ENCODE results near the gene AZU1. TPM values are rescaled to one million over a fixed set of nuclear protein-coding genes. Genes with fewer than 3 reads are reported as not detected.

Gene AZU1
- total RNA-seq, 1 experiment from 2014 or later, result not detected

DNA sequence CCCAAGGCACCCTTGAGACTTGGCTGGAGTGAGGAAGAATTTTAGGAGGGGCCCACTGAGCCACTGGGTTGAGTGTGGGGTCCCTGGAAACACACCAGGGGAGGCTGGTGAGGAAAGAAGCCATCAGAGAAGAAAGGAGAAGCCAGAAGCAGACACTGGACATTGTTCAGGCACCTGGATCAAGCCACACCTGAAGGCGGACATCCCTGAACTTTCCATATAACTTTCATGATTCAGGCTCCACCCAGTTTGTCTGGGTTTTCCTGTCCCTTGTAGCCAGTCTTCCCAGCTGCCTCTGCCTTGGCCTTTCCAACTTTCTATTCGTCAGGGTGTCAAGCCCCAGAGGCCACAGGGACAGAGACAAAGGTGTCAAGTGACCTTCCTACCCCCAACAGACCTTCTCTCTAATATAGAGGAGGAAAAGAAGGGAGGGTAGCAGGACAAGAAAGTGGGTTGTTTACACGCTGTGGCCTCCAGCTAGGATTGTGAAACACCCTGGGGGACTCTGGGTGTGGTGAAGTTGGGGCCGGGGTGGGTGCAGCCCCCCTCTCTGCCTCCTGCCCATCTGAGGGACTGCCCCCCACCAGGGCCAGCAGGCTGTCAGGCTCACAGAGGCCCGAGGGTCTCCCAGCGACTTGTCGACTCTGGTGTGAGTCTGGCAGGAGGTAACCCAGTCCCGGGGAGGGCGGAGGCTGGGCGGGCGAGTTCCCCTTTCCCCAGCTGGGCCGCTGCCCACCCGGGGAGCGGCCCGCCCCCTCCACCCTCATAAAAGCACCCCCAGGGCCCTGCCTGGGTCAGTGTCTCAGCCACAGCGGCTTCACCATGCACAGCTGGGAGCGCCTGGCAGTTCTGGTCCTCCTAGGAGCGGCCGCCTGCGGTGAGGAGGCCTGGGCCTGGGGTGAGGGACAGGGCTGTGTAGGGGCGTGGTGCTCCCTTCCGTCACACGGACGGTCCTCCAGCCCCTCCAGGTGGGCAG lies 31.5 kb downstream of the AZU1 start, which contains the start of gene CFD:
TSS of gene CFD (plus strand) at position 797 of the 976 bp plus-strand sequence. CDS start at position 823, 26 bp downstream.
- DNase-seq (ENCODE audit: low read depth, low spot score) (no peak), ATAC-seq (no peak)
- RAD21 ChIA-PET (ENCODE audit: low non-redundant PET in 1 of 2, low total read pairs in 2 of 2, uncharacterized antibody in 2 of 2, unreplicated experiment in 2 of 2), result interaction anchor here in 1 of 2 experiments (0.7 kb wide), 1 partner anchor 9 kb away, joined by 3 read pairs; no protein-coding TSS in a partner anchor
- peak within 1 kb of the TSS; percentile 88 for H3K4me2 ChIP-seq (ENCODE audit: low read length)
- intact Hi-C loops (cut with micrococcal nuclease), result no loop called here
- no TSS peak for BruUV-seq (replicated peaks)
- no peaks in the 10 kb centered on the region for H4K20me1 ChIP-seq (ENCODE audit: insufficient read depth)
- H3K4me1 ChIP-seq (ENCODE audit: control insufficient read depth in 1 of 2, insufficient read depth in 2 of 2, low read length in 2 of 2), result peaks cover 14 to 32% of the 10 kb centered on the region in 2 experiments
- H3K36me3 ChIP-seq (ENCODE audit: control insufficient read depth in 1 of 2, insufficient read depth in 2 of 2, low read length in 2 of 2), result no peaks in the 10 kb centered on the region; a peak in 1 of 4 replicates
- H3K27me3 ChIP-seq (ENCODE audit: insufficient read depth, low read length), result no peaks in the 10 kb centered on the region
- no peaks in the 10 kb centered on the region for H3K9me2 ChIP-seq (ENCODE audit: insufficient read depth)
- TF ChIP-seq POLR2AphosphoS5 (IDR thresholded peaks at IDR 0.05; ENCODE audit: low read depth, low read length) (0 out of 2 replicates have a peak, but pooled peaks have one; percentile 19), SRF (IDR thresholded peaks at IDR 0.05; ENCODE audit: low read depth) (no peak), ZFX (IDR thresholded peaks at IDR 0.05) (no peak), RAD21 (IDR thresholded peaks at IDR 0.05; ENCODE audit: low read depth) (no peak), EZH2phosphoT487 (IDR thresholded peaks at IDR 0.05; ENCODE audit: borderline replicate concordance) (no peak), CBX3 (IDR thresholded peaks at IDR 0.05; ENCODE audit: low read depth) (no peak)
- TF ChIP-seq, protein P1, sequence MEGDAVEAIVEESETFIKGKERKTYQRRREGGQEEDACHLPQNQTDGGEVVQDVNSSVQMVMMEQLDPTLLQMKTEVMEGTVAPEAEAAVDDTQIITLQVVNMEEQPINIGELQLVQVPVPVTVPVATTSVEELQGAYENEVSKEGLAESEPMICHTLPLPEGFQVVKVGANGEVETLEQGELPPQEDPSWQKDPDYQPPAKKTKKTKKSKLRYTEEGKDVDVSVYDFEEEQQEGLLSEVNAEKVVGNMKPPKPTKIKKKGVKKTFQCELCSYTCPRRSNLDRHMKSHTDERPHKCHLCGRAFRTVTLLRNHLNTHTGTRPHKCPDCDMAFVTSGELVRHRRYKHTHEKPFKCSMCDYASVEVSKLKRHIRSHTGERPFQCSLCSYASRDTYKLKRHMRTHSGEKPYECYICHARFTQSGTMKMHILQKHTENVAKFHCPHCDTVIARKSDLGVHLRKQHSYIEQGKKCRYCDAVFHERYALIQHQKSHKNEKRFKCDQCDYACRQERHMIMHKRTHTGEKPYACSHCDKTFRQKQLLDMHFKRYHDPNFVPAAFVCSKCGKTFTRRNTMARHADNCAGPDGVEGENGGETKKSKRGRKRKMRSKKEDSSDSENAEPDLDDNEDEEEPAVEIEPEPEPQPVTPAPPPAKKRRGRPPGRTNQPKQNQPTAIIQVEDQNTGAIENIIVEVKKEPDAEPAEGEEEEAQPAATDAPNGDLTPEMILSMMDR (IDR thresholded peaks at IDR 0.05 in 2 of 3, conservative IDR thresholded peaks at IDR 0.05 in 1 of 3; ENCODE audit: borderline replicate concordance in 1 of 3, insufficient read depth in 1 of 3, low read depth in 2 of 3, low read length in 2 of 3), result no peak
- peak within 1 kb of the TSS; percentile 83 for H3K9ac ChIP-seq (ENCODE audit: low read length)
- H3K79me2 ChIP-seq (ENCODE audit: insufficient read depth, low read length), result no peaks in the 10 kb centered on the region
- no peaks in the 10 kb centered on the region for H3K9me3 ChIP-seq (ENCODE audit: control insufficient read depth in 1 of 2, insufficient read depth in 1 of 2, low read depth in 1 of 2, low read length in 2 of 2)
- H2AFZ ChIP-seq (ENCODE audit: low read depth, low read length, poor library complexity, severe bottlenecking), result peak within 1 kb of the TSS; percentile 26
- peak within 1 kb of the TSS; percentile 71 to 78 for H3K4me3 ChIP-seq (replicated peaks in 1 of 2; ENCODE audit: low read depth in 1 of 2, low read length in 2 of 2)
- POLR2A ChIA-PET, result interaction anchor here (1.4 kb wide), 1 partner anchor 9 kb away, joined by 4 read pairs; no protein-coding TSS in a partner anchor
- CTCF ChIA-PET, result interaction anchor here (1.1 kb wide), 1 partner anchor 88 kb away, joined by 3 read pairs; no protein-coding TSS in a partner anchor
- H3K27ac ChIP-seq (ENCODE audit: low read depth, low read length), result peak within 1 kb of the TSS; percentile 96

Data from HCT116 (cell line).